LNCaP clone FGC (cell line): ENCODE measurements around the gene ASB13.

Experiments
- DNase-seq: peaks from one replicate; pipeline ENCODE4 v3.0.0-alpha.2; 2011; ENCODE audit warnings: low read depth
- H3K4me3 ChIP-seq: 2 replicates; pipeline ENCODE4 v1.5.1; 2011; ENCODE audit warnings: mild to moderate bottlenecking, low read depth, low read length, control low read depth
- TF ChIP-seq, protein P1 (sequence below): IDR thresholded peaks from 2 replicates; pipeline ENCODE4 v1.5.1; 2012; ENCODE audit warnings: mild to moderate bottlenecking; ENCODE audit not compliant: control insufficient read depth, insufficient read depth; ENCODE audit errors: extremely low read depth

Gene ASB13

GRCh38 chr10:5615316-5615715, 51.1 kb downstream of the ASB13 start:
- no peak for DNase-seq
- no peak overlapping the region for H3K4me3 ChIP-seq
- TF ChIP-seq, protein P1, sequence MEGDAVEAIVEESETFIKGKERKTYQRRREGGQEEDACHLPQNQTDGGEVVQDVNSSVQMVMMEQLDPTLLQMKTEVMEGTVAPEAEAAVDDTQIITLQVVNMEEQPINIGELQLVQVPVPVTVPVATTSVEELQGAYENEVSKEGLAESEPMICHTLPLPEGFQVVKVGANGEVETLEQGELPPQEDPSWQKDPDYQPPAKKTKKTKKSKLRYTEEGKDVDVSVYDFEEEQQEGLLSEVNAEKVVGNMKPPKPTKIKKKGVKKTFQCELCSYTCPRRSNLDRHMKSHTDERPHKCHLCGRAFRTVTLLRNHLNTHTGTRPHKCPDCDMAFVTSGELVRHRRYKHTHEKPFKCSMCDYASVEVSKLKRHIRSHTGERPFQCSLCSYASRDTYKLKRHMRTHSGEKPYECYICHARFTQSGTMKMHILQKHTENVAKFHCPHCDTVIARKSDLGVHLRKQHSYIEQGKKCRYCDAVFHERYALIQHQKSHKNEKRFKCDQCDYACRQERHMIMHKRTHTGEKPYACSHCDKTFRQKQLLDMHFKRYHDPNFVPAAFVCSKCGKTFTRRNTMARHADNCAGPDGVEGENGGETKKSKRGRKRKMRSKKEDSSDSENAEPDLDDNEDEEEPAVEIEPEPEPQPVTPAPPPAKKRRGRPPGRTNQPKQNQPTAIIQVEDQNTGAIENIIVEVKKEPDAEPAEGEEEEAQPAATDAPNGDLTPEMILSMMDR = no peak

DNA sequence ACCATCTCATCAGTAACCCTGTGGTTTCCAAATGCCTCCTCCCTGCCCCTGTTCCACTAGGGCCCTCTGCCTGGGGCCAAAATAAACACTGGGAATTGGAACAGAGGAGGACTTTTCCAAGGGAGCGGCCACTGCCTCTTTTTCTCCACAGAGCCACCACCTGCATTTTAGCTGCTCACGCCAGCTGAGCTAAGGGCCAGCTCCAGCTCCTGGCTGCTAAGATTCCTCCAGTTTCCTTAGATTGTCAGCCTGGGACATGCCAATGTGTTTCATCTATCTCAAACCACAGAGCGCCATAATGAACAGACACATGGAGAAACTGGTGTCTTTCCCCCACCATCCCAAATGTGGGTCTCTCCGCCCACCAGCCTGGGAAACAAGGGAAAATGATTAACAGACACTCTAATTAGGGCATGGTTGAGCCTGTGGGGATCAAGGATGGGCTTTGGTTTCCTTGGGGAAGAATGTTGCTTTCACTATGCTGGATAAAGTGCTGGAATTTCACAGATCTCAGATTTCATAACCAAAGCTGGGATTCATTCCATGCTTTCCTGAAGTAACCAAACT, 52.2 kb downstream of the ASB13 start:
- TF ChIP-seq, protein P1 = no peak
- DNase-seq = no peak
- no peak overlapping the region for H3K4me3 ChIP-seq

- H3K4me3 ChIP-seq = no peak overlapping the region
- TF ChIP-seq, protein P1 = no peak
- no peak for DNase-seq
Measured at GRCh38 chr10:5613481-5614154, 52.8 kb downstream of the ASB13 start.

GRCh38 chr10:5611899-5612680, 54.3 kb downstream of the ASB13 start:
- TF ChIP-seq, protein P1 = no peak
- no peak overlapping the region for H3K4me3 ChIP-seq
- no peak for DNase-seq

DNA sequence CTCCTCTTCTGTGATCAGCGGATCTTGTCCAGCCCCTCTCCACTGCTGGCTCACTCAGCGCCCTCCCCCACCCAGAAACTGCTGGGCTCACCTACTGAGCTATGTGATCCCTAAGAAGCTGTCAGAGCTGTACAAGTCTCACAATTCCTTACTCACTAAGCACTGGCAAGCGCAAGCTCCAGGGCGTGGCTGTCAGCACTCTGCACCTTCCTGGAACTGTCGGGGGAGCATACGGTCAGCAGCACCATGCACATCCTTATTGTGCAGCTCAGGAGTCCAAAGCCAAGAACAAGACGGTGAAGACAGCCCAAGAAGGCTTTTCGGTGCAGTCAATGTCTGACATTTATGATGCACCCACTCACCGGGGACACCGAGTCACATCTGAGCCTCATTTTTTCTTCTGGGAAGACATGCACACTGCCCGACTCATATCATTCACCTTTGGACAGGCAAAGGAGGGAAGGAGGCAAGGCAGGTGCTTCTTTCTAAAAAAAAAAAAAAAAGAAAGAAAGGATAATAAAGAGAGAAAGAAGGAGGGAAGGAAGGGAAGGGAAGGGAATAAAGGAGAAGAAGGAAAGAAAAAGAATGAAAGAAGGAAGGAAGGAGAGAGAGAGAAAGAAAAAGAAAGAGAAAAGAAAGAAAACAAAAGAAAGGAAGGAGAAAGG, 56.3 kb downstream of the ASB13 start:
- DNase-seq = no peak
- no peak overlapping the region for H3K4me3 ChIP-seq
- TF ChIP-seq, protein P1 = no peak

- no peak for DNase-seq
- TF ChIP-seq, protein P1 = no peak
- H3K4me3 ChIP-seq = no peak overlapping the region
Measured at GRCh38 chr10:5608608-5609220, 57.7 kb downstream of the ASB13 start.
